ENCODE data around the gene FAM78B.

FAM78B gene

DNA sequence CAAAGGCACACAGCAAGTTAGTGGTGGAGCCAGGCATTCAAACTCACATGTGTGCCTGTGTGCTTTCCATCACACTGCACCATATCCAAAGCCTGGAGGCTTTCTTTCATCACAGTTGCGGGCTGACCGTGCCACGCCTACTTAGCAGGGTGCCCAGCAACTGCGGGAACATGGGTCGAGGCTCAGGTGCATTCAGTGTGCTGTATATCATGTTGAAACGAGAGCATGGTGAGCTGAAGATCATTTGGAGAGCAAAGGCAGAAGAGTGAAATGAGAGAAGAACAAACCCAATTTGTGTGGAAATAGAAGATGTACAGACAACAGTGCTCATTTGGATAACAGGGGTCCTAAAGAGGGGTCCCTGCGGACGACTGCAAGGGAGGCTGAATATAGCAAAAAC lies 46.5 kb downstream of the FAM78B start:
- no peak for DNase-seq (ENCODE audit: low spot score)

DNA sequence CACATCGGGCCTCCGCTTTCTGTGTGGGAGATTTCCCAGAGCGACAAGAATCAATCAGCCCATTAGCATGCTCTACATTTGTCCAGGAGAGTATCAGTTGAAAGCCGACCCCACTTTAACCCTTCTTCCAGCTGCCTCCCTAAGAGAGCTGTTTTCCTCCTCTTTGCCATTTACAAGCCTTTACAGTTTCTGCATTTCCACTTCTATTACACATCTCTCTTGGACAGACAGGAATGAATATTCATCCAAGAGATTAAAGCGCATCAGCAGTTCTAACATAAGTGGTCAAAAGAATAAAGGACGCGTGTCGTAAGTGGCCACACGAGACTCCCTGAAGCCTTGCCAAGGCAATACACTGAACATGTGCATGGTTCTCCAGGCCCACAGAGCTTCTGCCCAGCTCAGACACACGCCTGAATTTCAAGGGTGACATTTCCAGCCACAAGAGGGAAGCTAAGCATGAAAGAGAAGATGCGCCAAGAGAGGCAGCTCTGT lies 47.3 kb downstream of the FAM78B start:
- DNase-seq (ENCODE audit: low spot score) = no peak

DNA sequence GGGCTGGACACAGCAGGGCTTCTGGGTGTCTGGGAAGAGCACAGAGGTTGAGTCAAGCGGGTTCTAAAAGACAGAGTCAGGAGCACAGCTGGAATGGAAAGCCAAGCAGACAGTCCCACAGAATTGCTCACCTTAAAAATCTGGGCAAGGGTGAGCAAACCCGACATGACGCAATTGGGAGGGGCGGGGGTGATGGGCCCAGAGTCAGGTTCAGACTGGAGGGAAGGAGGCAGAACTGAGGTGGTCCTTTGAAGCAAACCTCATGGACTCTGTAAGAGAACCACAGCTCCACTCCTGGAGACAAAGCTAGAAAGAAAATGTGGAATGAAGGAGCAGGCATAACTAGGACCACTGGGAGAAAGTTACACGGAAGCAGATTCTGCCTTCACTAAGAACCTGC lies 49.0 kb downstream of the FAM78B start:
- no peak for DNase-seq (ENCODE audit: low spot score)

DNA sequence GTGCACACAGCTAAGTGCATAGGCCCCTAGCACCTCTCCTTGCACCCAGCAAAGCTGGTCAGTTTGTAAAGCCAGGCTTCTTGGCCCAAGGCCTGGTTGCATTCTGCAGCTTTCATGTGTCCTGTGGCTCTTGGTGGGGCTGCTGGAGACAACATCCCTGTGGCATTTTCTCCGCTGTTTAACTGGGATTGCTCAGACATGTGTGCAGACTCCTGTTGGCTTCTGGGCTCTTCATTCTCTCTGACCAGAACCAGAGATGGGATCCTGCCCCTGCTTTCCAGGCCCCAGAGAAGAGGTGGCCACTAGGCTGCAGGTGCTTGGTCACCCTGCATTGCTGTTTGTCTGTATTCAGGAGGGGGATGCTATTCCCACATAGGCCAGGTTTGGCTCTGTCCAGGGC lies 50.8 kb downstream of the FAM78B start:
- DNase-seq (ENCODE audit: low spot score) = no peak

DNA sequence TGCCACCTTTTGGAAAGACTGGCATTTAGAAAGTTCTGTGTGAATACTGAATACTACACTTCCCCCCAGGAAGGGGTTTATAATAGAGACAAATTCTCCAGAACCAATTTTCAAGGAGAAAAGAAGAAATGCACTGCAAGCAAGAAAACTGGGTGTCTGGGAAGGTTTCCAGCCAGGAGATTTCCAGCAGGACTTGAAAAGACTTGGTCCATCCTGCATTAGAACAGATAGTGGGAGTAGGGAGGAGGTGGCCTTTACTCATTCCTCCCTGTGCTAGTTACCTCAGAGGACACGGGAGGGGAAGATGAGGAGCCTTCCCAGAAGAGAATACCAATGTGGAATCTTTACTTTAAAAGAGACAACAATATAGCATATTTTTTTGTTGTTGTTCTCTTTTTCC lies 52.4 kb downstream of the FAM78B start:
- no peak for DNase-seq (ENCODE audit: low spot score)

DNA sequence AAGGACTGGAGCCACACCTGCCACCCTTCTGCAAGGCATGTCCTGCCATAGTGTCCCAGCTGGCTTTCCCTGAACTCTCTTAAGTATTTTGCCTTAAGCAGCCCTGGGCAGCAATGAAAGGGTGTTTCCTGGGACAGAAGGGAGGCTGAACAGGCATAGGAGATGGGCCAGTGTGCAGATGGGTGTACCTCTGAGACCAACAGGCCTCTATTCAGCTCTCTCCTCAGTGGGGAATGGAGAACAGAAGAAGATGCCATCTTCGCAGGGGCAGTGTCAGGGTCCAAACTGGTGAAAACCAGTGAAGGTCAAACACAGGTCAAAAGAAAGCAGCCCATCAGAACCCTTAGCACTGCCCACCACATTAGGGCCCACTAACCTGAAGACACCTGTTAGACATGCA lies 53.2 kb downstream of the FAM78B start:
- DNase-seq (ENCODE audit: low spot score) = no peak

DNA sequence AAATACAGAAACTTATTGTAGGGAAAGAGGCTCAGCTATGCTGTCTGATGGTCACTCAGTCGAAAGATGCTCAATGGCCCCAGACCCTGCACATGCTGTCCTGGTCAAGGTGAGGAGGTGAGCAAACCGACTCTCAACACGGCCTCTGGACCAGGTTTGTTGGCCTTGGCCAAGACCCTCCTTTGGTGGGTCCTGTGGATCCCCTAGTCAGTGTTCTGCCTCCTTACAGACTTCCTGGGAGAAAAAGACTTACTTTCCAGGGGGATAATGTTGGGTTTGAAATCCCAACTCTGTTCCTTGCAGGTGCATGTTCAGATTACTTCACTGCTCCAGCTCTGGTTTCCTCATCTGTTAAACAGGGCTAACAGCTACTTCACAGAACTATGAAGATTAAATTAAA lies 53.8 kb downstream of the FAM78B start:
- no peak for DNase-seq (ENCODE audit: low spot score)

DNA sequence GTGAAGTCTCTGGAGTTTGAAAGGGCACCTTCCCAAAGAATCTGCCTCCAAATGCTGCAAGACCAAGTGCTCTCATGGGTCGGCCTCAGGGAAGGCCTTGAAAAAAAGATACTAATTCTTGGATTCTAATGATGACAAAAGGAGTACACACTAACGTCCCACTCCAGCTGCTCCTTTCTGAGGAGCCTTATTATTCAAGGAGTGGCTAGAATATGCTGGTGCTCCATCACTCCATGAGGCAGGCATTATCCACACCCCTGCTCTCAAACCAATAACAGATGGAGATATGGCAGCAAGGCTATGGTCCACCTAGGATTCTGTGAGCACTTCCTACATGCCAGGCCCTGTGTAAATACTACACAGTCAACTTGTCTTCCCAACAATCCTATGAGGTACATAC lies 54.4 kb downstream of the FAM78B start:
- DNase-seq (ENCODE audit: low spot score) = no peak

DNA sequence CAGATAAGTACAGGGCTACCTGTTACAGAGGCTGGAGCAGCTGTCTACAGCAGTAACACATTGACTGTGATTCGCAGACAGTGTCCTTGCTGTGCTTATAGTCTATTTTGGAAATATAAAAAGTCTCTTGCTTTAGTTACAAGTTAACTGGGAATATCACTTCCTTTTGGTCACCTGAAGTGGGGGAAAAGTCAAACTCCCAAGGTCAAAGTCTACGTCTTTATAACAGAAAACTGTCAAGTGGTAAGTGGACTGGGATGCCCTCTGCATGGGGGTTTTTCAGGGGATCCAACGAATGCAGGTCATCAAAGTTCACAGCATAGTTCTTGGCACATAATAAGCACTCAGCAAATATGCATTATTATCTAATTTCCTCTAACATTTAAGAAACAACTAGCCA lies 55.4 kb downstream of the FAM78B start:
- DNase-seq (ENCODE audit: low spot score) = no peak

DNA sequence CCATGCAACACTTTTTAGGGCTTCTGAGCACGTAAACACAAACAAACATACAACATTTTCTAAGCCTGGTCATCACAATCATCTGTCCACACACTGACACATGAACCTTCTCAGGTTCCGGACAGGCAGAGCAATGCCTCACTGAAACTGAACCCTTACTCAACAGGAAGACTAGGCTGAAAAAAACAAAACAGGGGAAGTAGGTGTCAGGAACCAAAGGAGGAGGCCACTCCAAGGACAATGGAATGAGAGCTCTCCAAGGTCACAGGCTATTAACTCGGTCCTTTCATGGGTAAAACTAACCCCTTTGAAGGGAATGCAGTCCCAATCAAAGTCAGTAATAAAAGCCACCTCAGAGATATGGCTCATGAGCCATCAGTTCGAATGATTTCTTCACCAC lies 76.6 kb downstream of the FAM78B start:
- DNase-seq (ENCODE audit: low spot score) = no peak

DNA sequence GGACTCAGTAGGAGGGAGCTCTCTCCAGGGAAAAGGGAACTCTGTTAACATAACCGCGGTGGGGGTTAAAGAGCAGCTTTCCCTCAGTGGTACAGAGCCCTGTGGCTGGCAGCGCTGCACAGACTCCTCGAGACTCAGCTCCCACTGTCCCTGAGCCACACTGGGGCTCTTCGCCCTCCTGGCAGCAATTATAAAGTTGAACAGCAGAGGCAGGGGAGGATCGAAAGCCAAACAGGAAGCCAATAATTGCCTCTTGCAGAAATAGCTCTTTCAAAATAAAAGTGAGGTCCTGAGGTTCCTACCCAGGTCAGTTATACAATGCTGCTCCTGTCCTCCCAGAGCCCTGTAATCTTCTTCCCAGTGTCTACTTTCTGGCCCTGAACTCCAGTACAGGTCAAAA lies 77.0 kb downstream of the FAM78B start:
- no peak for DNase-seq (ENCODE audit: low spot score)

DNA sequence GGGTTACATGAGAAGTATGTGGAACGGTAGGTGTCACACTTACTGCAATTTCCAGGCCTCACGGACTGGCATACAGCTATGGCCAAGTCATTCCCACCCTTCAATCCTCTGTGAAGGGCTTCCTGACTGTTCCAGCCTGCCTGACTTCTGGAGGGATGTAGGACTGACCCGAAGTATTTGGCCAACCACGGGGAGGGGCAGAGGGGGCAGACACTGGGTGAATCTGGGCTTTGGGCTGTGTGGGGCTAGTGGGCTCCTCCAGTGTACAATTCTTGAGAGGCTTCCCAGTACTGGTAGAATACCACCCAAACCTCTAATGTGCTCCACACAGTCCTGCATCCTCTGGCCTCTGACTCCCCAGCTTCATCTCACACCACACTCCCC lies 78.2 kb downstream of the FAM78B start:
- DNase-seq (ENCODE audit: low spot score) = no peak

DNA sequence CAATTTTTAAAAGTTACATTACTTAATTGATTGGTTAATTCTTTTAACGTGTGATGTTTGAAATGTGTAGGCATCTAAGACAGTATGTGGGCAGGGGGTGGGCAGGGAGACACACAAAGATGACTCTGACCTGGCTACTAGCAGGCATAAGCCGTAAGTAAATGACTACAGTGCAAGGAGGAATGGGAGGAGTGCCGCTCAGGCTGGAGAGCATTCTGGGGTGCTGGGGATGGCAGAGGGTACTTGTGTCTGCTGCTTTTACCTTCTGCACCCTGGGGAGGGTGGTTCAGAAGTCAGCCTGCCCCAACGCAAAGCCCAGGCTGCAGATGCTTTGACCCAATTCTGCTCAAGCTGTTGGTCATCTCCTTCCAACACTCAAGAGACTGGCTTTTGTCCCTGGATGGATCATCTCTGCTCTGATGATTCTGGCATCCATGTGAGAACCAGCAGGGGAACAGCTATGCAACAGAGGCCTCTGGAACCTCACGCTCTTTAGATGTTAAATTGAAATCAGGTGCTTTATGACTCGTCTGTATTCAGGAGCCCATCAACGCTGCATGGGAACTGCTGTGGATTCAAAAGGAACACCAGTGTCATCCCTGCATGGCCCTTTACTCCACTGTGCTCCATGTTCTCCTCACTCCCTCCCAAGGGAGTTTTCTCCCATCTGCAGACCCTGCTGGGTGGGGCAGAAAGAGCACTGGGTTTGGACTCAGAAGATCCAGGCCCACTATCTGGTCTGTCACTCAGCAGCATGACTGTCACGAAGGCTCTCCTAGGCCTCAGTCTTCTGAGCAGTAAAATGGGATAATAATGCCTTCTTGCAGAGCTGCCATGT lies 78.8 kb downstream of the FAM78B start:
- DNase-seq (ENCODE audit: low spot score) = no peak

DNA sequence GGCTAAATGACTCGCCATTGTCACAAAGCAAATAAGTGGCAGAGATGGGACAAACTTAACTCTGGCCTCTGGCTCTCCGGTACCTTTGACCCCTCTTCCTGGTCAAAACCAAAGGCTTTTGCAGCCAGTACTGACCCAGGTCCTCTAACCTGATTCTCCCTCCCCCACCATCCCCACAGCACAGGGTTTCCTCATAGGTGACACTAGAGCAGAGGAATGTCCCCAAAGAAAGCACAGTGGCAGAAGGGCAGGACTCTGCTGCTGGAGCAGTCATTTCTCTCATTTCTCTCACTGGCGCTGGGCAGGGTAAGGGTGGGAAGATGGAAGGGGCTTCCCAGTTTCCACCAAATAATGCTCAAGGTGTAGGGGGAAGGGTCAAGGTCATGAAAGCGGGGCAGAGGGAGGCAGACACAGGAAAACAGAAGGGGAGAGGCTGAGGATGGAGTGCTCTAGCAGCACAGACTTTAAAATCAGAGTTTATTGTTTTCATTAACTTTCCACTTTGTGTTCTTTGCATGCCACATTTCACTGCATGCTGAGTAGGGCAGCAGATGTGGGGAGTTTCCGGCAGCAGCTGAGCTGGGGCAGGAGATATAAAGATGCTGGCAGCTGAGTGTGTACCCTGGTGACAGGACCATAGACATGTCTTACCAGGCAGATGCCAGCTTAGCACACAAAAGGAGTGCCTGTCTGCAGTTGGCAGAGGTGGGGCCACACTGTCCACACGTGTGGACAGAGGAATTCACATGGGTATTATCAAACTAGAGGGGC lies 80.5 kb downstream of the FAM78B start:
- no peak for DNase-seq (ENCODE audit: low spot score)

DNA sequence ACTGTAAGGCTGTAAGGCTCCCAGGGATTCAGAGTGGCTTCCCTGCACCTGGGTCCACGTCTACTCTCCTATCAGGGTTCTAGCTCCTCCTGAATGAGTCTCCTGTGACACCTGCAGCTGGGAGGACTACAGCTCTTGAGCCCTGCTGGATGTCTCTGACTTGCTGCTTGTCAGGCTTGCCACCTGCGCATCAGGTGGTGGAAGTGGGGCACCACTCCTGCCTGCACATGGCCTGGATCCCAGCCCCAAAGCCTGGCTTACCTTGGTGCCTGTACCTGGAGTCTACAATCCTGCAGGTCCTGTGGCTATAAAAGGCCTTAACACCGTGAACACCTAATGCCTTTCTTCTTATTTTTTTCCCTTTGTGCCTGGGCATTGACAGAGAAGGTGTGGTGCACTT lies 82.2 kb downstream of the FAM78B start:
- no peak for DNase-seq (ENCODE audit: low spot score)

DNA sequence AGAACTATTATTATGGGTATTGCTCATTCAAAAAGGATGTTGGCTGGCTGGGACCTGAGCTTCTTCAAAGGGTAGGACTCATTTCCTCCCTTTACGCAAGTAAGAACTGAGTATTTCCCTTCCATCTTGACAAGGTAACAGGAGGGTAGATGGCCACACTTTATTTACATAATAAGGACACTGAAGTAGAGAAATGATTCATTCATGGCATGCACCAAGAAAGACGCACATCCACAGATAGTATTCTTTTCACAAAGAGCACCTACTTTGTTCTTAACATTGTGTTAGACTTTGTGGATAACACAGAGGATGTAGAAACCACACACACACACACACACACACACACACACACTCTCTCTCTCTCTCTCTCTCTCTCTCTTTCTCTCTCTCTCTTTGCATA lies 82.9 kb downstream of the FAM78B start:
- DNase-seq (ENCODE audit: low spot score) = no peak

DNA sequence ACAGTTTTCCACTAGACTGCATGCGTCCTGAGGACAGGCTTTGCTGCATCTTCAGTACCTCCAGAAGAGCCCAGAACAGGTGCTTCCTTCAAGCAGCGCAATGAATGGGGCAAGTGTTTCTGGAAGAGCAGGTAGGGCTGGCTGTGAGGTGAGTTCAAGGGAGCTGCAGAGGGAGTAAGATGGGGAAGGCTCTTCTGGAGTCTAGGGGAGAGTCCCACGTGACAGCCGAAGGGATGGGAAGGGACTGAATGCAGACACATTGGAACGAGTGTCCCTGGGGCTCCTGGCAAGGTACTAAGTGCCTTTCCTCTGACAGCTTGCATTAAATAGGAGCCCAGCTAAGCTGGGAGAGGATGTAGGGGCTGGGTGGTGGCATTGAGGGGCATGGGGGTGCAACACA lies 84.2 kb downstream of the FAM78B start:
- no peak for DNase-seq (ENCODE audit: low spot score)

DNA sequence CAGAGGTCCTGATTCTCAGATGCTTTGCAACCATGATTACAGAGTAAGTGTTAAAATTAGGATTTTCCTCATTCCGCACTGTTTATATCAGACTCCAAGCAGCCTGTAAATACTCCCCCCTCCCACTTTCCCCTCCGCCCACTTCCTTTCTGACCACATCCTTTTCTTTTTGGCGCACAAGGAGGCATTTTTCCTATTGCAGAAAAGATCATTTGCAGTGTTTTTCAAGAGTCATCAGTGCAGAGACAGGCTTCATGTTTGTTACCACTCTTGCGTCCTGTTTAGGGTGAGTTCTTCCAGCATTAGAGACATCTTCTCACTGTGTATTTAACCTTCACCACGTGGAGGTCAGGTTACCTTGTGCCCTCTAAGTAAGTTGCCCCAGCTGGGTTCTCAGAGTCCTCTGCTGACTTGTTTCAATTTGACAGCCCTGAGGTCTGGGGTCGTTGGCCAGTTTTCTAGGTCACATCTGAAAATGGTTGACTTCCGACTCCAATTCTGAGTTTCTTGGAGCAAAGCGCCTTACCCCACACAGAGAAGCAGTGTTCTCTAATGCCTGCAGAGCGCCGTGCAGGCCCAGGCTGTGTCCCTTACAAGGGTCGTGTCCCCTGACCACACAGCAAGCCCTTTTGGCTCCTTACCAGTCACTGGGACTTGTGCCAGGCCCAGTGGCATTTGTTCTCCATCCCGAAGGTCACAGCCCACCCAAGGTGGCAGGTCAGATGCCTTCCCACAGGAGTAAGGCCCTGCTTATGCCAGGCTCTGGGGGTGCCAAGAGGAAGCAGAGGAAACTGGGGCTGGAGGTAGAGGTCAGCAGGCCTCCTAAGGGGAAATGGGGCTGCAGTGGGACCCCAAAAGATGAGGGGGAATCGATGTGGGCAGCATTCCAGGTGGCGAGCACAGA lies 85.6 kb downstream of the FAM78B start:
- DNase-seq (ENCODE audit: low spot score) = no peak

DNA sequence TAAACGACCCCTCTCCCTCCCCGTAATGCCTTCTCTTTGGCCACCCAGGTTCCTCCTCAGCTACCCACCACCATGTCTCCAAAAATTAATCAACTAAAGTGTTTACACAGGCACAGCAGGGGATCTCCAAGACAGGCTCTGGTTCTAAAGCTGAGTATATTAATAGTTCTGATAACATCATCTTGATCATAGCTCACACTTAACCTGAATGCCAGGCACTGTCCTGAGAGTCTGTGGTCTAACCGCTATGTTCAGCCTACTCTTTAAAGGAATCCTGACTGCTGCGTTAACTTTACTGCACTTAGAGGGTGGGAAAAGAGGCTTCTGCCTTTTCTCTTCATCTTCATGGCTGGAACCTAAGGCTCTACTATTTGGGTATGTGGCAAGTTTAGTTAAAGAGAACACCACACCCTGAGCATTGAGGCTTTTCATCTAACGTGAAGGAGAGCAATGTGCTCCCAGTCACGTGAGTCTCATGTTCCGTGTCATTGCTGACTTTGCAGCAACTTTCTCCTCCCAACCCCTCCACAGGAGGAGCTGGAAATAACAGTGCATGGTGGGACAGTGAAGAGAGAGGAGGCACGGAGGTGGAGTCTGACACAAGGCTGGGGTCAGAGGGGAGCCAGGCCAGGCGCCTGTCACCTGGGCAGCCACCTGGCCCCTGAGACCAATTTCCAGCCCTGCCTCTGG lies 86.4 kb downstream of the FAM78B start:
- DNase-seq (ENCODE audit: low spot score) = no peak

DNA sequence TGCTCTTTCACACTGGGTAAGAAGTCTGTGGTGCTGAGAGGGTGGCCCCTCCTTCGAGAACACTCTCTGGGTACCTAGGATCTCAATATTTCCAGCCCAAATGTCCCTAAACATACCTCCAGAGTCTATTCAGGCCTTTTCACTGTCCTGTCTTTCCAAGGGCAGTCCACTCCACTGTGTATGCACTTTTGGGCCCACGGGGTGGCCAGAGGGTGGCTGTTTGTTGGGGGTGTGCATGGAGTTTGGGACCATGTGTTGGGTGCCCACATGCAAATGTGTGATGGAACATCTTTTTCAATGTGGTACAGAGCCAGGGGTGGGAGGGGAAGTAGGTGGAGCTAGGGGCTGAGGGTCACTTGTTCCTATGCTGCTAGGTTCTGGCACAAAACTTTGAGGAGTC lies 87.5 kb downstream of the FAM78B start:
- no peak for DNase-seq (ENCODE audit: low spot score)

DNA sequence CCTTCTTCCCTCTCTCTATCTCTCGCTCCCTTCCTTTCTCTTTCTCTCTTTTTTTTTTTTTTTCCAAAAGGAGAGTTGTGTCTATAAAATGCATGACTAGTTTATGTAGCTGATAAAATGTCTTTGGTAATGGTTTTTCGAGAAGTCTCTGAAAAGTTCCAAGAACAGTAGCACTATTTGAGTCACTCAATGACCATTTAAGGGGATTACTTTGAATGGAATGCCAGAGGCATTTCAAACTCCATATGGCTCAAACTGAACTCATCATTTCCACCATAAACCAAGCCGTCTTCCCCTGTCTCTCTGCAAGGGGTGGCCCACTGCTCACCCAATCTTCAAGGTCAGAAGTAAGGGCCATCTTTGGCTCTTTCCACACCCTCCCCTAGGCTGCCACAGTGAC lies 93.3 kb downstream of the FAM78B start:
- no peak for DNase-seq (ENCODE audit: low spot score)

DNA sequence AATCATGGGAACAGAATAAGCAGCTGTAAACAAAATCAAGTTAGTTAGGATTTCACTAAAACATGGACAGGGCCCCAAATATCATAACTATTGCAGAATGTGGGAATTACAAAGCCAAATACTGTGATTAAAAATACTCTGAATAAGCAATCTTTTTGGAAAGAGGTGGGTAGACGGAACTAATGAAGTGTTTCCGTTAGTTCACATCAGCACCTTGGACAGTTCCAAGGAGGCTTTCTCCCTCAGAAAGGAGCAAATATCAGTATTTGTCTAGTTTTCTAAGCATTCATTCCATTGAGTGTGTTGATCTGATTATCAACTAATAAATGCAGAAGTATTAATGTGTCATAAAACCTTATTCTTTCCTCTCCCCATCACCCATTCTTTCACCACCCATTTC lies 97.4 kb downstream of the FAM78B start:
- DNase-seq (ENCODE audit: low spot score) = no peak

All from hematopoietic multipotent progenitor cell treated with erythropoietin and hydrocortisone succinate and interleukin-3 and kit ligand, for 17 days (in vitro differentiated cells).